ENCODE measurements around the gene ATP11A. TPM values are rescaled to one million over a fixed set of nuclear protein-coding genes. Genes with fewer than 3 reads are reported as not detected.

The ATP11A gene
- total RNA-seq, 1 experiment from 2014 or later = 65.3 TPM

DNA sequence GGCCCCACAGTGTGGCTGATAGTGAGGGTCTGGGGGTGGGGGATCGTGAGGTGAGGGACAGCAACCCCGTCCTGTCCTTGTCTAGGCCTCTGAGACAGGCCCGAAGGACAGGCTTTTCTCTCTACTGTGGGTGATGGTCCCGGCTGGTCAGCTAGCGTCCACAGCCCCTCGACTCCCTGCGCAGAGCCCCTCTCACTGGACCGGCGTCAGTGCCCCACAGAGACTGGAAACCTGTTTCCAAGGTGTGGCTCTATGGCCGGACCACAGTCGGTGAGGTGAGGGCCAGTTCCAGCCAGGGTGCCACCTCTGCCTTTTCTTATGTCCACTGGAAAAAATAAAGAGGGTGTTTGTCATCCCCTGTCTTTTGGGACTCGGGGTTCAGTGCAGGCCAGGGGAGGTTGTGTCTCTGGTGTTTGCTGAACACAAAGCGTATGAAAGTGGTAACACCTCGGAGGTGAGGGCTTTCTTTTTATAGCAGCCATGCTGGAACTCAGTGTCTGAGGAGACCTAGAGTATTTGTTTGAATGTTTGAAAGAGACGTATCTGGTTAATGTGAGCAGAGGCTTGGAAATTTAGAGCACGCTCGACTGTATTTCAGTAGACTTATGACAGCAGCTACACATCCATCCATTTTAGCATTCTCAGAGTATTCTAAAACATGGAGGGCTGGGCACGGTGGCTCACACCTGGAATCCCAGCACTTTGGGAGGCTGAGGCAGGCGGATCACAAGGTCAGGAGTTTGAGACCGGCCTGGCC lies 22.8 kb downstream of the ATP11A start:
- Histone ChIP-seq H4K8ac (replicated peaks; ENCODE audit: insufficient read length, low read depth, low read length) (peak overlapping the region; percentile 23), H3K4ac (ENCODE audit: low read depth, low read length) (peak overlapping the region; percentile 0), H3T11ph (ENCODE audit: low read length) (no peak overlapping the region), H3K27ac (ENCODE audit: insufficient read length, low read depth, low read length) (peak overlapping the region; percentile 93), H3K79me2 (ENCODE audit: insufficient read depth, low read length) (peaks cover 7% of the 10 kb centered on the region; the same call in 1 of the 2 replicates), H2BK5ac (ENCODE audit: insufficient read length, low read length) (peak overlapping the region; percentile 0), H4K5ac (ENCODE audit: insufficient read length, low read depth, low read length) (no peak overlapping the region), H4K91ac (ENCODE audit: insufficient read length, low read depth, low read length) (peak overlapping the region; percentile 72), H3K4me2 (ENCODE audit: insufficient read depth, insufficient read length, low read length) (no peak overlapping the region), H2BK120ac (ENCODE audit: low read depth, low read length, poor library complexity, severe bottlenecking) (no peak overlapping the region), H3K27me3 (ENCODE audit: insufficient read depth, low read length) (no peaks in the 10 kb centered on the region), H3K23ac (ENCODE audit: insufficient read length, low read depth, low read length) (no peak overlapping the region), H2BK20ac (ENCODE audit: low read depth, low read length, poor library complexity, severe bottlenecking) (no peak overlapping the region), H2BK12ac (ENCODE audit: insufficient read length, low read depth, low read length) (peak overlapping the region; percentile 6), H3K56ac (ENCODE audit: insufficient read length, low read depth, low read length) (no peak overlapping the region), H2AK5ac (ENCODE audit: insufficient read length, low read length) (peak overlapping the region; percentile 0), H4K20me1 (ENCODE audit: control insufficient read depth, insufficient read depth, insufficient read length) (no peaks in the 10 kb centered on the region), H3K23me2 (ENCODE audit: insufficient read length, low read depth, low read length, poor library complexity, severe bottlenecking) (peaks cover 3% of the 10 kb centered on the region), H3K14ac (ENCODE audit: insufficient read depth, low read length) (peak overlapping the region; percentile 87), H2BK15ac (ENCODE audit: low read depth, low read length) (no peak overlapping the region), H2AFZ (ENCODE audit: low read length) (no peak overlapping the region), H3K9ac (ENCODE audit: extremely low read depth, insufficient read length, low read length) (no peak overlapping the region), H3K9me3 (ENCODE audit: control insufficient read depth, low read depth, low read length) (no peaks in the 10 kb centered on the region), H3K18ac (ENCODE audit: insufficient read length, low read depth, low read length) (peak overlapping the region; percentile 80), H3K4me1 (ENCODE audit: insufficient read depth, low read length) (peaks cover 20% of the 10 kb centered on the region; the same call in 1 of the 2 replicates), H3K79me1 (ENCODE audit: insufficient read depth, low read depth, low read length, poor library complexity, severe bottlenecking) (no peaks in the 10 kb centered on the region)
- peaks cover 74 to 84% of the 10 kb centered on the region in 2 experiments for H3K4me1 Mint-ChIP-seq
- peaks cover 4 to 10% of the 10 kb centered on the region in 2 experiments; a peak in 3 of 5 replicates for H3K9me3 Mint-ChIP-seq
- peak overlapping the region; percentile 55 to 64; a peak in 4 of 5 replicates for H3K4me3 Mint-ChIP-seq
- H3K27ac Mint-ChIP-seq = peak overlapping the region; percentile 98 to 99 (median 98)
- DNase-seq = no peak
- WGBS (ENCODE audit: extremely low coverage, insufficient read length, low lambda C conversion rate) = no CpG with 5 or more reads among the region's 20 CpGs
- TF ChIP-seq, protein P1, sequence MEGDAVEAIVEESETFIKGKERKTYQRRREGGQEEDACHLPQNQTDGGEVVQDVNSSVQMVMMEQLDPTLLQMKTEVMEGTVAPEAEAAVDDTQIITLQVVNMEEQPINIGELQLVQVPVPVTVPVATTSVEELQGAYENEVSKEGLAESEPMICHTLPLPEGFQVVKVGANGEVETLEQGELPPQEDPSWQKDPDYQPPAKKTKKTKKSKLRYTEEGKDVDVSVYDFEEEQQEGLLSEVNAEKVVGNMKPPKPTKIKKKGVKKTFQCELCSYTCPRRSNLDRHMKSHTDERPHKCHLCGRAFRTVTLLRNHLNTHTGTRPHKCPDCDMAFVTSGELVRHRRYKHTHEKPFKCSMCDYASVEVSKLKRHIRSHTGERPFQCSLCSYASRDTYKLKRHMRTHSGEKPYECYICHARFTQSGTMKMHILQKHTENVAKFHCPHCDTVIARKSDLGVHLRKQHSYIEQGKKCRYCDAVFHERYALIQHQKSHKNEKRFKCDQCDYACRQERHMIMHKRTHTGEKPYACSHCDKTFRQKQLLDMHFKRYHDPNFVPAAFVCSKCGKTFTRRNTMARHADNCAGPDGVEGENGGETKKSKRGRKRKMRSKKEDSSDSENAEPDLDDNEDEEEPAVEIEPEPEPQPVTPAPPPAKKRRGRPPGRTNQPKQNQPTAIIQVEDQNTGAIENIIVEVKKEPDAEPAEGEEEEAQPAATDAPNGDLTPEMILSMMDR (conservative IDR thresholded peaks at IDR 0.05) = no peak
- peaks cover 9 to 23% (median 12%) of the 10 kb centered on the region in 3 experiments for H3K36me3 Mint-ChIP-seq (ENCODE audit: insufficient read depth in 1 of 3, low read depth in 3 of 3)
- peaks cover 1% of the 10 kb centered on the region; the same call in 1 of the 2 replicates for H3K27me3 Mint-ChIP-seq (ENCODE audit: low read depth)

Data from H9 (cell line).